Measurements from ENCODE around the gene BMP6. TPM values are rescaled to one million over a fixed set of nuclear protein-coding genes. Genes with fewer than 3 reads are reported as not detected.

Gene BMP6
- total and polyA plus RNA-seq, 11 donors = 1.1 to 5.1 (median 2.7) TPM

GRCh38 chr6:7691021-7691420, 34.9 kb upstream of the BMP6 start:
- 85 to 94% (median 90%) methylated on average over 2 of the region's 2 CpGs for WGBS, 4 donors
- no peak overlapping the region for H3K27ac ChIP-seq
- ATAC-seq (no peak), DNase-seq (no peak)
- intact Hi-C loops (cut with DNase I) = no loop called here
- no peaks in the 10 kb centered on the region for H3K9me3 ChIP-seq
- H3K27me3 ChIP-seq = peaks cover 0 to 28% (median 3%) of the 10 kb centered on the region in 9 donors
- H3K4me3 ChIP-seq = no peak overlapping the region
- H3K4me1 ChIP-seq = peaks cover 0 to 2% (median 0%) of the 10 kb centered on the region in 12 donors
- no peaks in the 10 kb centered on the region for H3K36me3 ChIP-seq
- TF ChIP-seq CTCF (IDR thresholded peaks at IDR 0.05) (no peak), POLR2A (IDR thresholded peaks at IDR 0.05) (no peak)

- Histone ChIP-seq H3K27ac (no peak overlapping the region), H3K4me3 (no peak overlapping the region), H3K4me1 (peaks cover 0 to 2% (median 0%) of the 10 kb centered on the region in 12 donors), H3K36me3 (no peaks in the 10 kb centered on the region), H3K27me3 (peaks cover 0 to 27% (median 2%) of the 10 kb centered on the region in 9 donors), H3K9me3 (no peaks in the 10 kb centered on the region)
- TF ChIP-seq CTCF (IDR thresholded peaks at IDR 0.05) = no peak
- TF ChIP-seq POLR2A (IDR thresholded peaks at IDR 0.05) = no peak
- ATAC-seq = peak in 3 of 4 donors; percentile 39 to 72 (median 66)
- DNase-seq = peak in 1 of 5 donors; percentile 41
- 58 to 67% (median 59%) methylated on average over 18 to 21 of the region's 21 CpGs for WGBS, 4 donors
- intact Hi-C loops (cut with DNase I) = no loop called here
Observed at GRCh38 chr6:7691675-7692452, 34.0 kb upstream of the BMP6 start.

- Histone ChIP-seq H3K36me3 (no peaks in the 10 kb centered on the region), H3K27me3 (peaks cover 0 to 26% (median 0%) of the 10 kb centered on the region in 9 donors), H3K4me3 (no peak overlapping the region), H3K27ac (no peak overlapping the region), H3K9me3 (no peaks in the 10 kb centered on the region), H3K4me1 (peaks cover 0 to 2% (median 0%) of the 10 kb centered on the region in 12 donors)
- 46 to 70% (median 56%) methylated on average over 3 of the region's 3 CpGs for WGBS, 4 donors
- DNase-seq (no peak), ATAC-seq (no peak)
- TF ChIP-seq CTCF (IDR thresholded peaks at IDR 0.05) = no peak
- no peak for TF ChIP-seq POLR2A (IDR thresholded peaks at IDR 0.05)
- intact Hi-C loops (cut with DNase I) = no loop called here
Observed at GRCh38 chr6:7692453-7692784, 33.5 kb upstream of the BMP6 start.

- H3K27me3 ChIP-seq = peaks cover 0 to 11% (median 0%) of the 10 kb centered on the region in 9 donors
- intact Hi-C loops (cut with DNase I) = no loop called here
- no peaks in the 10 kb centered on the region for H3K9me3 ChIP-seq
- WGBS, 4 donors = 86 to 88% (median 87%) methylated on average over 10 of the region's 10 CpGs
- DNase-seq = no peak
- H3K4me3 ChIP-seq = no peak overlapping the region
- H3K36me3 ChIP-seq = no peaks in the 10 kb centered on the region
- TF ChIP-seq POLR2A (IDR thresholded peaks at IDR 0.05) = no peak
- TF ChIP-seq CTCF (IDR thresholded peaks at IDR 0.05) = no peak
- ATAC-seq = no peak
- H3K4me1 ChIP-seq = peaks cover 0 to 12% (median 0%) of the 10 kb centered on the region in 12 donors
- H3K27ac ChIP-seq = no peak overlapping the region
Observed at GRCh38 chr6:7693827-7694226, 32.1 kb upstream of the BMP6 start.

Measured in heart left ventricle (tissue), 16 donors.